ENCODE data around the gene ARID5A. TPM values are rescaled to one million over a fixed set of nuclear protein-coding genes. Genes with fewer than 3 reads are reported as not detected.

ARID5A gene
- total RNA-seq, 1 donor: 7.6 TPM

DNA sequence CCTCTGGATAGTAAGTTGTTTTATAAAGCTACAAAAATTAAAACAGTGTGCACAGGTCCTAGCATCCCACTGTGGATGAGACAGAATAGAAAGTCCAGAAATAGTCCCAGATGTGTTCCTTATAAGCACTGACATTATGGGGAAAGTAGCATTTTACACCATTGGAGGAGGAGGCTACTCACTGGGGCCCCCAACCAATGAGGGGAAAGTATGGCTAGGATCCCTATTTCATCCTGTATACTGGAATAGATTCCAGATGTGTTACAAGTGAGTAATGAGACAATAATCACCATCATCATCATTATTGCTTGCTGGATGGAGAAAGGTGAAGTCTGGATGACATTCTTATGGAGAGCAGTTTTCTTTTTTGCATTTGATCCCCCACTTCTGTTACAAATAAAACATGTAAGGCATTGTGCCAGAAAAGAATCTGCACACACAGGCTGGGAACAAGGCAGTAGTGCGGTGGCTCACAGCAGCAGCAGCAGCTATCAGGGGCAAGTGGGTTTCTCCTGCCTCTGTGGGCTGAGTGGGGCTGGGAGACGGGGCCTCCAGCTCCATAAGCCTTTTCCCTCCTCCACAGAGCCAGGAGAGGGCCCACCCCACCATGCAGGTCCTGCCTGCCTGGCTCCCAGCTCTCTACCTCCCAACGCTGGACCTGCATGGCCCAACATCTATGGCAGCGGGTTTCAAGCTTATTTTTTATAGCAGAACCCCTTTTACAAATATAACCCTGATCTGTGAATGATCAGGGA, 5.0 kb downstream of the ARID5A start:
- no peaks in the 10 kb centered on the region for H3K36me3 ChIP-seq (ENCODE audit: insufficient read depth, low read length)
- H2AFZ ChIP-seq (ENCODE audit: low read length): no peak overlapping the region
- H3K27me3 ChIP-seq (ENCODE audit: insufficient read depth, low read length): no peaks in the 10 kb centered on the region
- peak; percentile 92 for DNase-seq (ENCODE audit: insufficient read length, low spot score, missing footprints)
- H3K4me3 ChIP-seq (ENCODE audit: insufficient read depth, low read length): no peak overlapping the region
- H3K9me3 ChIP-seq (ENCODE audit: low read depth, low read length): no peaks in the 10 kb centered on the region
- H3K4me1 ChIP-seq (ENCODE audit: insufficient read depth, low read length): peaks cover 24% of the 10 kb centered on the region
- peaks cover 26% of the 10 kb centered on the region for H3K79me2 ChIP-seq (ENCODE audit: insufficient read depth, low read length)
- no peak overlapping the region for H3K4me2 ChIP-seq (ENCODE audit: insufficient read depth, low read length)
- no peak for TF ChIP-seq CTCF (IDR thresholded peaks at IDR 0.05; ENCODE audit: extremely low read depth, low read depth, low read length)
- H3K27ac ChIP-seq (ENCODE audit: low read depth, low read length): no peak overlapping the region
- H4K20me1 ChIP-seq (ENCODE audit: insufficient read depth, low read length): peaks cover 42% of the 10 kb centered on the region

GRCh38 chr2:96542357-96542977, 5.9 kb downstream of the ARID5A start:
- Histone ChIP-seq H3K9me3 (ENCODE audit: low read depth, low read length) (no peaks in the 10 kb centered on the region), H3K27me3 (ENCODE audit: insufficient read depth, low read length) (no peaks in the 10 kb centered on the region), H3K79me2 (ENCODE audit: insufficient read depth, low read length) (peaks cover 26% of the 10 kb centered on the region), H3K36me3 (ENCODE audit: insufficient read depth, low read length) (no peaks in the 10 kb centered on the region), H2AFZ (ENCODE audit: low read length) (no peak overlapping the region), H4K20me1 (ENCODE audit: insufficient read depth, low read length) (peaks cover 39% of the 10 kb centered on the region), H3K4me1 (ENCODE audit: insufficient read depth, low read length) (peaks cover 25% of the 10 kb centered on the region), H3K4me3 (ENCODE audit: insufficient read depth, low read length) (no peak overlapping the region), H3K4me2 (ENCODE audit: insufficient read depth, low read length) (no peak overlapping the region), H3K27ac (ENCODE audit: low read depth, low read length) (no peak overlapping the region)
- DNase-seq (ENCODE audit: insufficient read length, low spot score, missing footprints): no peak
- TF ChIP-seq CTCF (IDR thresholded peaks at IDR 0.05; ENCODE audit: extremely low read depth, low read depth, low read length): no peak

- Histone ChIP-seq H3K27me3 (ENCODE audit: insufficient read depth, low read length) (no peaks in the 10 kb centered on the region), H3K4me1 (ENCODE audit: insufficient read depth, low read length) (peaks cover 17% of the 10 kb centered on the region), H3K9me3 (ENCODE audit: low read depth, low read length) (no peaks in the 10 kb centered on the region), H3K36me3 (ENCODE audit: insufficient read depth, low read length) (peaks cover 4% of the 10 kb centered on the region), H3K4me3 (ENCODE audit: insufficient read depth, low read length) (no peak overlapping the region), H3K79me2 (ENCODE audit: insufficient read depth, low read length) (peaks cover 8% of the 10 kb centered on the region), H3K4me2 (ENCODE audit: insufficient read depth, low read length) (no peak overlapping the region), H4K20me1 (ENCODE audit: insufficient read depth, low read length) (peaks cover 9% of the 10 kb centered on the region), H2AFZ (ENCODE audit: low read length) (no peak overlapping the region), H3K27ac (ENCODE audit: low read depth, low read length) (no peak overlapping the region)
- no peak for TF ChIP-seq CTCF (IDR thresholded peaks at IDR 0.05; ENCODE audit: extremely low read depth, low read depth, low read length)
- DNase-seq (ENCODE audit: insufficient read length, low spot score, missing footprints): no peak
These were observed 9.8 kb downstream of the ARID5A start for GRCh38 chr2:96546321-96546720.

DNA sequence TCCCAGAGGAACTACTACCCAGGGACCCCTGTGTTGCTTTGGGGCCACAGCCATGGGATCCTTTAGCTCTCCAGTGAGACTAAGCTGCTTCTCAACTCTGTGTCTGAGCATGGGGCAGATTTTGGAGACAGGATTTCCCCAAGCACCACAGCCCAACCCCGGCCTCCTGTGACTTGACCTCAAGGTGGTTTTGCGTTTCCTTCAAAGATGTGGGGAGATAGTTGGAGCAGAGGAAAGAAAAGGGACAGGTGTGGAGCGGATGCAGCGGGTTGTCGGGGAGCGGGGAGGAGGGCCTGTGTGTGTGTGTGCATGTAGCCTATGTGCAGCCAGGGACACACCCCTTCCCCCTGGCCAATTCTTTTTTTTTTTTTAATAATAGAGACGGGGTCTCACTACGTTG, 10.2 kb downstream of the ARID5A start:
- no peak overlapping the region for H3K4me2 ChIP-seq (ENCODE audit: insufficient read depth, low read length)
- H3K4me3 ChIP-seq (ENCODE audit: insufficient read depth, low read length): no peak overlapping the region
- H2AFZ ChIP-seq (ENCODE audit: low read length): no peak overlapping the region
- no peak overlapping the region for H3K27ac ChIP-seq (ENCODE audit: low read depth, low read length)
- TF ChIP-seq CTCF (IDR thresholded peaks at IDR 0.05; ENCODE audit: extremely low read depth, low read depth, low read length): no peak
- DNase-seq (ENCODE audit: insufficient read length, low spot score, missing footprints): no peak
- peaks cover 5% of the 10 kb centered on the region for H3K36me3 ChIP-seq (ENCODE audit: insufficient read depth, low read length)
- peaks cover 6% of the 10 kb centered on the region for H4K20me1 ChIP-seq (ENCODE audit: insufficient read depth, low read length)
- H3K9me3 ChIP-seq (ENCODE audit: low read depth, low read length): no peaks in the 10 kb centered on the region
- H3K4me1 ChIP-seq (ENCODE audit: insufficient read depth, low read length): peaks cover 14% of the 10 kb centered on the region
- H3K79me2 ChIP-seq (ENCODE audit: insufficient read depth, low read length): peaks cover 8% of the 10 kb centered on the region
- H3K27me3 ChIP-seq (ENCODE audit: insufficient read depth, low read length): no peaks in the 10 kb centered on the region
